HepG2 (cell line): ENCODE results near the gene EEF1E1. TPM values are rescaled to one million over a fixed set of nuclear protein-coding genes. Genes with fewer than 3 reads are reported as not detected.

Experiments
- CEBPG ChIP-seq: IDR thresholded peaks from 2 replicates; pipeline ENCODE4 v1.6.1; 2016
- ZBED4 ChIP-seq: sonication (generic); formaldehyde crosslinking; IDR thresholded peaks from 2 replicates; pipeline ENCODE4 v1.4.0; 2020; ENCODE audit warnings: missing genetic modification reagents, borderline replicate concordance
- ZFAT ChIP-seq: sonication (generic); formaldehyde crosslinking; conservative IDR thresholded peaks from 2 replicates; pipeline ENCODE4 v1.8.1; 2023; ENCODE audit warnings: missing genetic modification reagents, inconsistent platforms
- ZNF224 ChIP-seq: sonication (generic); formaldehyde crosslinking; IDR thresholded peaks from 2 replicates; pipeline ENCODE4 v1.5.0; 2020; ENCODE audit warnings: mild to moderate bottlenecking, missing genetic modification reagents
- ZNF383 ChIP-seq: sonication (generic); formaldehyde crosslinking; IDR thresholded peaks from 2 replicates; pipeline ENCODE4 v1.4.0; 2020; ENCODE audit warnings: missing genetic modification reagents, mild to moderate bottlenecking, borderline replicate concordance
- ZNF710 ChIP-seq: sonication (generic); formaldehyde crosslinking; IDR thresholded peaks from 2 replicates; pipeline ENCODE4 v1.5.0; 2020; ENCODE audit warnings: mild to moderate bottlenecking, missing genetic modification reagents, borderline replicate concordance
- ZNF75D ChIP-seq: sonication (generic); formaldehyde crosslinking; IDR thresholded peaks from 2 replicates; pipeline ENCODE4 v1.8.1; 2023; ENCODE audit warnings: missing genetic modification reagents, mild to moderate bottlenecking, borderline replicate concordance
- ZNF766 ChIP-seq: sonication (generic); formaldehyde crosslinking; IDR thresholded peaks from 2 replicates; pipeline ENCODE4 v1.5.0; 2020; ENCODE audit warnings: missing genetic modification reagents, borderline replicate concordance
- polyA plus RNA-seq, 8 experiments: library from polyadenylated mRNA; depleted of rRNA in 3 of 8; stranded (reverse) in 7 of 8; unstranded in 1 of 8; fragments of >200 nt; fragmentation: Illumina TruSeq in 4 of 8; extraction: Trizol in 4 of 8; gene quantifications; 2 replicates each; pipeline versions ENCODE4 v1.2.1 to v1.2.3, GENCODE V29; 2011 to 2016; ENCODE audit warnings: low read depth in 4 of 8, missing spikeins in 1 of 8, mixed read lengths in 1 of 8; ENCODE audit not compliant: insufficient read depth in 1 of 8
- total RNA-seq, 5 experiments: library from RNA; depleted of rRNA; stranded (reverse); fragments of >200 nt; fragmentation: Illumina TruSeq; extraction: Trizol; gene quantifications; 2 replicates each; pipeline ENCODE4 v1.2.3, GENCODE V29; 2016; ENCODE audit warnings: low read depth in 1 of 5

EEF1E1 gene
- total and polyA plus RNA-seq, 2 of the 13 experiments (the other 11 are each of a cell fraction or from before 2014, with no cell fraction given), result 128 to 188 TPM

GRCh38 chr6:8102122-8102958, at the start of gene EEF1E1 (continued):
- TF ChIP-seq ZNF710 (CRISPR knock-in tag) (peak; percentile 74; the same call in 1 of the 2 replicates), ZNF766 (no peak), ZNF75D (CRISPR knock-in tag) (no peak), ZNF224 (CRISPR knock-in tag) (no peak), ZFAT (CRISPR knock-in tag) (no peak), ZNF383 (CRISPR knock-in tag) (no peak; the same call in 1 of the 2 replicates), CEBPG (CRISPR knock-in tag) (no peak; the same call in 1 of the 2 replicates), ZBED4 (peak; percentile 54; the same call in 1 of the 2 replicates)
